Mesodermal cell (in vitro differentiated cells): ENCODE data around the gene ROR2.

Experiments used
- H3K27ac ChIP-seq: 2 replicates; pipeline ENCODE4 v1.7.0; 2013; ENCODE audit warnings: mild to moderate bottlenecking, low read depth, low read length, moderate library complexity; ENCODE audit not compliant: severe bottlenecking
- H3K36me3 ChIP-seq: 2 replicates; pipeline ENCODE4 v1.7.1; 2013; ENCODE audit warnings: mild to moderate bottlenecking, low read length, moderate library complexity; ENCODE audit not compliant: control insufficient read depth, insufficient read depth
- H3K4me1 ChIP-seq: one replicate; pipeline ENCODE4 v1.7.1; 2013; ENCODE audit warnings: mild to moderate bottlenecking, low read length; ENCODE audit not compliant: insufficient read depth, control insufficient read depth, poor library complexity, severe bottlenecking
- H3K4me3 ChIP-seq: 2 replicates; pipeline ENCODE4 v1.7.0; 2013; ENCODE audit warnings: low read length, control low read depth, mild to moderate bottlenecking; ENCODE audit not compliant: insufficient read depth, poor library complexity, severe bottlenecking; ENCODE audit errors: extremely low read depth
- H3K9me3 ChIP-seq: 2 replicates; pipeline ENCODE4 v1.7.1; 2013; ENCODE audit warnings: mild to moderate bottlenecking, low read length, moderate library complexity; ENCODE audit not compliant: control insufficient read depth
- WGBS, 2 experiments: methylation state at CpG; one replicate each; pipeline ENCODE4 v1.1.5; 2013; ENCODE audit warnings: missing lambda C conversion rate in 2 of 2; ENCODE audit not compliant: insufficient coverage in 2 of 2; 5-methylcytosine and 5-hydroxymethylcytosine counted together

ROR2 gene

DNA sequence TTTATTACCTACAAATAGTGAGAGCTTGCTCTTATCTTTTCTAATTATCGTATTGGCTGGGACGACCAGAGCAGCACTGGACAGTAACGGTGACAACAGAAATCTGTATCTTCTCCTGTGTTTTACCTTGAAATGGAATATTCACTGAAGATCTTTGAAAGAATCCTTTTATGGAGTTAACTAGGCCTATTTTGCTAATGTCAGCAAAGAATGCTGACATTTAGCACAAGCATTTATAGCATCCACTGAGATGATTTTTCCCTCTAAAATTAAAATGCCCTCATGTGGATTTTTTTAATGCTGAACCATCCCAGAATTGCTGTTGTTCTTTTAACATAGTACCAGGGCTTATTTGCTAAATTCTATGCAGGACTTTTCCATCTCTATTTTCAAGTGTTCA lies 59.4 kb downstream of the ROR2 start:
- no peak overlapping the region for H3K4me3 ChIP-seq
- 73 to 84% methylated on average over 2 to 3 of the region's 3 CpGs for whole genome bisulfite sequencing, 2 experiments
- no peaks in the 10 kb centered on the region for H3K9me3 ChIP-seq
- no peak overlapping the region for H3K27ac ChIP-seq
- H3K36me3 ChIP-seq: no peaks in the 10 kb centered on the region
- H3K4me1 ChIP-seq: peaks cover 13% of the 10 kb centered on the region

DNA sequence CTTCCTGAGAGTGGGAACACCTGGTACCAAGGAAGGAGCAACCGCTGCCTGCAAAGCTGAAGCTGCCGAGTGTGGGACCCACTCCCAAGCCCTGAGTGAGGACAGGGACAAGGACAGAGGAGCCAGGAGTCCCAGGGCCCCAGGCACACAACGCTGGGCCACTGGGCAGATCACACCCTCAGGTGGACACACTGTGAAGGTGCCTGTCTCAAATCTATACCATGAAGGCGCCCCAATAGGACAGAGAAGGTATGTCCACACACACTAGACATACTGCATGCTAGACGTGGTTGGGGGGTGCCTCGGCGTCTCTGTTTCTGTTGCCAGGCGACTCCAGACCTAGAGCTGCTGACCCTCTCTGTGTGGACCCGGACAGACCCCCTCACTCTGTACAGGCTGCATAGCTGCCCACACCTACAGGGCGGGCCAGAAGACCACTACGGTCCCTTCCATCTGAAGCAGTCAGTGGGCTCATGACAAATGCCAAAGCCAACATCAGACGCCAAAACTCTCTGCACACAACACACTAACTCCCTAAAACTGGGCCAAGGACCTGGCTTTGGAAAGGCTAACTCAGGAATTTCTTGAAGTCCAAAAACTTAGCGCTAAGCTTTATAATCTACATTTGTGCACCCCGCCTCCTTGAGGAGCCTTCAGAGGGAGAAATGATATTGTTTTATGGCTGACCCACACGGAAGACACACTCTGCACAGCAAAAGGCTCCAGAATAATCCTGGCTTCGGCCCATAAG lies 60.7 kb downstream of the ROR2 start:
- 92 to 95% methylated on average over 14 to 15 of the region's 16 CpGs for WGBS, 2 experiments
- Histone ChIP-seq H3K4me1 (peaks cover 23% of the 10 kb centered on the region), H3K27ac (no peak overlapping the region), H3K4me3 (no peak overlapping the region), H3K36me3 (no peaks in the 10 kb centered on the region), H3K9me3 (no peaks in the 10 kb centered on the region)

DNA sequence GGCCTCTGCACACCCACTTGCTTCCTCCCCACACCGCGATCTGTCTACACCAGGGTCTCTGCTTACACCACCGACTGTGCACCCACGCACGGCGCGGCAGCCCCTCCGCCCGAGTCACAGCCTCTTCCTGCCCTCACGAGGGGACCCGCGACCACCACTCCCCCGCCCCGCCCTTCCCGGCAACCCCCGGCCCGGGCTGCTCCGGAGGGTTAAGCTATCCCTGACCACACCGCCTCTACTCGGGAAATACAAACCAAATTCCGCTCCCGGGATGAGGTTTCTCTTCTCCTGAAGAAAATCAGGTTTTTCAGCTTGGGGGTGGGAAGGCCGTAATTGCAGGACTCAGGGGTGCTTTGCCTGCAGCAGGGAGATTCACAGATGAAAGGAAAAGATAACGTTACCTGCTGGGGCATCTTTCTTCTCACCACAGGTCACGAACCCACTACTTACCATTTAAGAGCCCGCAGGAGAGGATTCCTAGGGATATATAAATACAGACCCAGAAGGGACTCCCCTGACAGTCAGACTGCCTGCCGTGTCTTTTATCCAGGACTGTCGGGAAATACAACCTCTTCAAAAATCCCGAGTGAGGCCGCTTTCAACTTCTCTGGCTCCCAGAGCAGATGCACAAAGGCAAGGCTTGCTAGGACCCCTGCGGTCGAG lies 63.5 kb downstream of the ROR2 start:
- no peak overlapping the region for H3K4me3 ChIP-seq
- no peak overlapping the region for H3K27ac ChIP-seq
- H3K9me3 ChIP-seq: no peaks in the 10 kb centered on the region
- H3K36me3 ChIP-seq: no peaks in the 10 kb centered on the region
- WGBS, 2 experiments: 33 to 37% methylated on average over 11 to 25 of the region's 32 CpGs
- peaks cover 23% of the 10 kb centered on the region for H3K4me1 ChIP-seq

DNA sequence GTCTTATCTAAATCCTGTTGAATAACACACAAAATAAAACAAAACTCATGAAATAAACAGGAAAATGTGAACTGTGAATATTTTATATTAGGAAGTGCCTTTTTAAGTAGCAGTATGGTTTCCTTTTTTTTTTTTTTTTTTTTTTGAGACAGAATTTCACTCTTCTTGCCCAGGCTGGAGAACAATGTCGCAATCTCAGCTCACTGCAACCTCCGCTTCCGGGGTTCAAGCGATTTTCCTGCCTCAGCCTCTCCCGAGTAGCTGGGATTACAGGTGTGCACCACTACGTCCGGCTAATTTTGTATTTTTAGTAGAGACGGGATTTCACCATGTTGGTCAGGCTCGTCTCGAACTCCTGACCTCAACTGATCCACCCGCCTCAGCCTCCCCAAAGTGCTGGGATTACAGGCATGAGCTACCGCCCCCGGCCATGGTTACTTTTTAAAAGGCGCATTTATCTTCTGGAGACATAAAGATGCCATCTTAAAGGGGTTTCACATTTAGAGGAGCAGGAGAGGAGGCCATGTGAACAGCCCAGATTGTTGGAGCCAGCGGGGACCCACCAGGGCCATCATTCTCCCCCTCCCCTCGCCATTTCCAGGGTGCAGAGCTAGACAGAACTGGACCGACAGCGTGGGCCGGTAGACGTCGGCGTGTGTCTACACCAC lies 64.1 kb downstream of the ROR2 start:
- peaks cover 23% of the 10 kb centered on the region for H3K4me1 ChIP-seq
- H3K27ac ChIP-seq: peak overlapping the region; percentile 48
- no peaks in the 10 kb centered on the region for H3K36me3 ChIP-seq
- H3K4me3 ChIP-seq: no peak overlapping the region
- no peaks in the 10 kb centered on the region for H3K9me3 ChIP-seq
- WGBS, 2 experiments: 74 to 78% methylated on average over 17 to 21 of the region's 22 CpGs

DNA sequence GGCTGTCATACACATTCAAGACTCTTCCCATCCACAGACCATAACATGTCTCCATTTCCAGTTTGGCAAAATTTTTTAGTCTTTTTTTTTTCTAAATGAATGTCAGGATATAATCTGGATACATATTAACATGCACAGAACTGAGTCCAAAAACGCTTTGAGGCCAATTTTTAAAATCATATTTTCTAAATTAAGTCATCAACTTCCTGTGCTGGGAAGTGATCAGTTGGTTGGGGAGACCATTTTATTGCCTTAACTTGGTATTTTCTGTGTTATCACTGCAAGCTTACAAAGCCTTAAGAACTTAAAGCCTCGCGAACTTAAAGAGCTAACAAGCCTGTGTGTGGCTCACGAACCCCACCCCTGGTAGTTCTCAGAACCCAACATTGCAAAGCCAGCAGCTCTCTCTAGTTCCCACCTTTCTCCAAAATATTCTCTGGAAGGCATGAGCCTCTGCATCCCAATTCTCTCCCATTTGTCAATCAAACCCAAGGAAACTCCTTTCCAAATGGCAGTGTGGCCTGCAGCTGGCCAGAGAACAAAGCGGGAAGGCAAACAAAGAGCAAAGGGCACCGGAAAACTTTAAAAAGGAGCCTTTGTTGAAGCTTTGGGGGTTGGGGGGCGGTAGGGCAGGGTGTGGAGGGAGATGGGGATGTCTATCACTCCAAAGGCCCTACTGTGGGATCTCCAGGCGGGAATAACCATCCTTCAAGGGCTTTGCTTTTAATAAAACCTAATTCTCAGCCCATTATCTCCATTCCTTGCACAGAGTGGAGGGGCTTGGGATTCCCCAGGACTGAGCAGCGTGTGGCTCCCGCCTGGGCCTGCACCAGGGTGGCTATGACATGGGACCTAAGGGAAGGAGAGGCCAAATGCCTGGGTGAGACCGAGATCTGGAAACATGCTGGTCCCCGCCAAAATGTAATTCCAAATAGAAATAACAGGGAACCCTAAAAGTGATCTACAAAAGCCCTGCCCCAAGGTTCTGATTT lies 65.0 kb downstream of the ROR2 start:
- Histone ChIP-seq H3K27ac (peak overlapping the region; percentile 48), H3K9me3 (no peaks in the 10 kb centered on the region), H3K4me1 (peaks cover 23% of the 10 kb centered on the region), H3K4me3 (no peak overlapping the region), H3K36me3 (no peaks in the 10 kb centered on the region)
- 22 to 64% methylated on average over 3 to 7 of the region's 12 CpGs for WGBS, 2 experiments

DNA sequence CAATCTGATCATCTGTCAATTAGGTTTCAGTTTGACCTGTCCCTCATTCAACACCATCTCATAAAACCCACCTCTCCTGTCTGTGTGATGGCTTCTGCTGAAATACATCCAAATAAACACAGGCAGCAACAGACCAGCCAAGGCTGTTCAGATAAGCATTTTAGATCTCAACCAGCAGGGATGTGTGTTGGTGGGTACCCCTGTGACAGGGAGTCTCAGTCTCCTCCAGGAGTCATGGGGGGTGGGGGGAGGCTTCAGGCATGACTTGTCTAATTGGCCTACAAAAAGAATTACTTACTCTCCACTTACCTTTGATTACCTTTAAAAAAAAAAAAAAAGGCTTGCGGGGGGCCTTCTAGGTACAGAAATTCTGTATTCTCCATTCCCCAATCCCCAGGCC lies 65.9 kb downstream of the ROR2 start:
- H3K4me1 ChIP-seq: peaks cover 23% of the 10 kb centered on the region
- no peak overlapping the region for H3K27ac ChIP-seq
- WGBS, 2 experiments: no CpG with 5 or more reads among the region's 1 CpG
- no peaks in the 10 kb centered on the region for H3K9me3 ChIP-seq
- H3K4me3 ChIP-seq: no peak overlapping the region
- H3K36me3 ChIP-seq: no peaks in the 10 kb centered on the region

DNA sequence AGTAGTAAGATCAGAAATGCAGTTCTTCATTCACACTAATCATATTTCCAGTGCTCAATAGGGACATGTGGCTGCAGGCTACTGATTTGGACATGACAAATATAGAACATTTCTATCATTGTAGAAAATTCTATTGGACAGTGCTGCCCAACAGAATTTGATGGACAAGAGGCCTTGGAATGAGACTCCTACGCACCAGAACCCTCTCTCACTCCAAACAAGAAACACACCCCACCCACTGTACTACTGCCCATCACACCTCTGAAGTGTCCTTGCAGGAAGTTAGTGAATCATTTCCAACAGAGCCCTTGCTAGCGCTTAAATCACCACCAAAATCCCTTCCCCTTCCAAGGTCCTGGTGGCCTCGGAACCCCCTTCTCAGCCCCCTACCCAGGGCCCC lies 66.5 kb downstream of the ROR2 start:
- H3K9me3 ChIP-seq: no peaks in the 10 kb centered on the region
- no peaks in the 10 kb centered on the region for H3K36me3 ChIP-seq
- H3K4me3 ChIP-seq: no peak overlapping the region
- no peak overlapping the region for H3K27ac ChIP-seq
- H3K4me1 ChIP-seq: peaks cover 23% of the 10 kb centered on the region
- 90 to 94% methylated on average over 2 of the region's 3 CpGs for WGBS, 2 experiments

DNA sequence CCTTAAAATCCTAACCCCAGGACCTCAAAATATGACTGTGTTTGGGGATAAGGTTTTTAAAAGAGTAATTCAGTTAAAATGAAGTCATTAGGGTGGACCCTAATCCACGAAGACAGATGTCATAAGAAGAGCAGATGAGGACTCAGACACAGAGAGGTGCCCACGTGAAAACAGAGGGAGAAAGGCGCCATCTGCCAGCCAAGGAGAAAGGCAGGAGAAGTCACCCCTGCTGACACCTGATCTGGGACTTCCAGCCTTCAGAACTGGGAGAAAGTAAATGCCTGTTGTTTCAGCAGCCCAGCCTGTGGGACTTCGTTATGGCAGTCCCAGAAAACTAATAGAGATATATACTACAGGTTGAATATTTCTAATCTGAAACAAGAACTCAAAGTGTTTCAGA lies 67.4 kb downstream of the ROR2 start:
- H3K9me3 ChIP-seq: no peaks in the 10 kb centered on the region
- H3K4me3 ChIP-seq: no peak overlapping the region
- H3K4me1 ChIP-seq: peaks cover 22% of the 10 kb centered on the region
- WGBS, 2 experiments: 84 to 87% methylated on average over 3 of the region's 4 CpGs
- H3K27ac ChIP-seq: no peak overlapping the region
- H3K36me3 ChIP-seq: no peaks in the 10 kb centered on the region

DNA sequence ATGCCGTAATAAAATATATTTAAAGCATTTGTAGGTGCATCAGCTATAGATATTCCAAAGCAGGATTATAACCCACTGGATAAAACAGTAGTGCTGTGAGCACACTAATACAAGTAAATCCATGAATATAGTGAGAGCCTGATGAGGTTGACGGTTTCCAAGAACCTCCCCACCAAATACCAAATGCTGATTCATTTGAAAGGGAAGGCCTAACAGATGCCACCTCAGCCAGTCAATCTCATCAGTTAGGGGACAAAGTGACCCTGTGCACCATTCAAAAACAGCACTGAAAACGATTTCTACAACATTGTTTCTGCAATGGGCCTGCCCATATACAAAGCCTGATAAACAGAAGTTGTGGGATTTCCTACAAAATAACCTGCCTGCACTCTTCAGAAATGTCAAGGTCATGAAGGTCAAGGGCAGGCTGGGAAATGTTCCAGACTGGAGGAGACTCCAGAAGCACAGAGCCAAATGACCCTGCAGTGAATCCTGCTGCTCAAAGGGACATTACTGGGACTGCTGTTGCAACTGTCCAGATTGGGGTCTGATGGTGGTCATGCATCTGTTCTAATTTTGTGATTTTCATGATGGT lies 69.6 kb downstream of the ROR2 start:
- Histone ChIP-seq H3K36me3 (no peaks in the 10 kb centered on the region), H3K9me3 (no peaks in the 10 kb centered on the region), H3K4me3 (no peak overlapping the region), H3K27ac (no peak overlapping the region), H3K4me1 (peaks cover 10% of the 10 kb centered on the region)
- WGBS, 2 experiments: 83 to 89% methylated on average over 1 of the region's 3 CpGs

DNA sequence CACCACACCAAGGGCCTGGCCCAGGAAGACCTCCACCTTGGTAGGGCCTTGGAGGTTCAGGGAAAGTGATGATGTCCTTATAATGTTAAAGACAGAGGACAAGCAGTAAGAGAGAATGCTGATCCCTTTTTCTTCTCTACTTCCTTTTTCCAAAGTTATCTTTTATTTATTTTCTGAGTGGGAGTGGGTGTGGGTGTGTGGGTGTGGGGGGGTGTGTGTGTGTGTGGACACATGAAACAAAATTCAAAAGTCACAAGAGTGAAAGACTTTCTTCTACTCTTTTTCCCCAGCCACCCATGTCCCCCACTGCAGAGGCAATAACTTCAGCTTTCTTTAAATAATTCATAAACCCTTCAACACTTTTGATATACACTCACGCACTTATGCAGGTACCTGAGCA lies 70.8 kb downstream of the ROR2 start:
- no peak overlapping the region for H3K4me3 ChIP-seq
- no peaks in the 10 kb centered on the region for H3K4me1 ChIP-seq
- H3K36me3 ChIP-seq: no peaks in the 10 kb centered on the region
- no peak overlapping the region for H3K27ac ChIP-seq
- H3K9me3 ChIP-seq: no peaks in the 10 kb centered on the region
- WGBS, 2 experiments: 100% methylated on average over 1 of the region's 1 CpG; no CpG with 5 or more reads in 1 of the 2 experiments
